Stimulated activated CD4-positive, alpha-beta T cell treated with anti-CD3 and anti-CD28 coated beads, Interleukin-2, amount 100 ng/mL, for 4 hours (primary cell): ENCODE results near the gene HOXA7.

Experiments used
- DNase-seq: peaks from one replicate; pipeline ENCODE4 v3.0.0-alpha.2; 2020; ENCODE audit warnings: low read depth

HOXA7 gene

GRCh38 chr7:27106901-27107240 lies 49.6 kb downstream of the HOXA7 start:
- DNase-seq = no peak

DNA sequence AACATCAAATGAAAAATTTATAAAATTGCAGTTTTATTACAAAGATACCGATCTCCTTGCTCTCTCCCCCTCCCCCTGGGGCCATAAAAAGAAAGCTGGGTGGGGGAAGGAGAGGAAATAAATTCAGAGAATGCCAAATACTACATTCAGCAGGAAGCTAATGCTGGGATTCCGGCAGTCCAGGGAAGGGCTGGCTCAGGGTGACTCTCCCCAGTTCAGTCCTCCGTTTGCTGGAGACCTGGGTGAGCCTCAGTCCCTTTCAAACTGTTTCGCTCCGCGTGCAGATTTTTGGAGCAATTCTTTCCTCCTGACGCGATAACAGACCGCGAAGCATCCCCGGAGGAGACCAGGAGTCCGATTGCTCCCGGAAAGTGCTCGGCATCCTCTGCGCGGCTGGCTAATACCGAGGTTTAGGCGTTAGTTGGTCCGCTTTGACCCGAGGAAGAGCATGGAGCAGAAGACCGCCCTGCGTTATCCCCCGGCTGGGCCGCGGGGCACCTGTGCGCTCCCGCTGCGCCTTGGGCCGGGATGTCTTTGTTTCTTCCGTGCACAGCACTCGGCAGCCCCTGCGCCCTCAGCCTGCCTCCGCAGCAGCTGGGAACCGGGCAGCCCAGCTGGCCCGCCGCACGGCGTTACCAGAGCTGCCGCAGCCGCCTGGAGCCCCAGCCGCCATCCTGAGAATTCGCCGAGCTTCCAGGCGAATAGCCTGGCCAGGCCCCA lies 50.1 kb downstream of the HOXA7 start:
- DNase-seq = no peak

DNA sequence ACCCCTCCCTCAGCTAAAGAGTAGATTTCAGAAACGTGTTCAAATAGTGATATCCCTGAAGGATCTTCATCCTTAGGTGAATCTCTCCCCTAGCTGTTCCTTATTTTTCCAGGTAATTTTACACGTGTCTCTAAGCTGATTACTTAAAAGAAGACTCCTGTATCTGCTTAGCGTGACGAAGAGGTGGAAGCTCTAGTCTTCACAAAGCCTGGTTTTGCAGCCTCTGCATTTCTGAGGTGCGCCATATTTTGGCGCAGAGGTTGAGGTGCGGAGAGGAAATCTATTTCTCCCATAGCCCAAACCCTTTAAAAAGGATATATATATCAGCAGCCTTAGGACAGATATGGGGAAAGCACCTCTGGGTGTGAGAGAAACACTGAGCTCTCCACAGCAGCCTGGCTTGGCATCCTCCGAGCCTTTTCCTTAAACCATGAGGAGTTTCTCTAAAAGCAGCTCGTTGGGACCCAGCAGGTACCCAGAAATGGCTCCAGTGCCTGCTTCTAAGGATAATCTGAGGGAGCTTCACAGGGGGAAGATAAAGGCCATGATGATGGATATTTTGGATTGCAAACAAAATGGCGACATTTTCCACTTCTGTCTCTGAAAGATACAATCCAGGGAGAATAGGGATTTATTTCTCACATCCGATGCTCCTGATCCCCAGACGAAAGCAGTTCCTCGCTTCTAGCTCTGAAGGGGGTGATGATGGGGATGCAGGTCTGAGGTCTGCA lies 51.0 kb downstream of the HOXA7 start:
- DNase-seq = no peak

GRCh38 chr7:27104341-27105058 lies 52.0 kb downstream of the HOXA7 start:
- no peak for DNase-seq
